Measurements from ENCODE around the gene CTSA. TPM values are rescaled to one million over a fixed set of nuclear protein-coding genes. Genes with fewer than 3 reads are reported as not detected.

Gene CTSA
- total RNA-seq, 1 donor from 2014 or later, result 15.1 TPM

DNA sequence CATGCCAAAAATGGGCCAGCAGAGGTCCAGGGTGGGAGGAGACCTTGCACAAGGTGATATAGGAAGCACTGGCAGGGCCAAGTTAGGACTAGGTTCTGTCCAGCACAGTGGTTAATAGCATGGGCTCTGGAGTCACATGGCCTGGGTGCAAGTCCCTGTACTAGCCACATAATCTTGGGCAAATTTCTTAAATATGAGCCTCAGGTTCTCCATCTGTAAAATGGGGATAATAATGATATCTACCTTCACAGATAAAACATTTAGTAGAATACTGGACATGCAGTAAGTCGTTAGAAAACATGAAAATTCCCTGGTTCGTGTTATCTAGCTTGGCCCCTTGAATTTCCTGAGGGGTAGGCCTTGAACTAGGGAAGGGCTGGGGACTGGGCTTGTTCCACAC, 6.2 kb downstream of the CTSA start:
- H3K4me2 ChIP-seq, result no peak overlapping the region
- H4K20me1 ChIP-seq (ENCODE audit: low read depth), result no peaks in the 10 kb centered on the region
- H3K4me3 ChIP-seq, result no peak overlapping the region
- H3K27me3 Mint-ChIP-seq (ENCODE audit: insufficient read depth, low read depth), result peaks cover 10% of the 10 kb centered on the region
- no peak overlapping the region for H3K27ac ChIP-seq
- H3K27me3 ChIP-seq, result no peaks in the 10 kb centered on the region
- H3K9ac ChIP-seq, result no peak overlapping the region
- no peaks in the 10 kb centered on the region for H3K4me1 ChIP-seq
- no peak overlapping the region for H3K4me3 Mint-ChIP-seq
- H3K9me3 ChIP-seq (ENCODE audit: low read depth), result no peaks in the 10 kb centered on the region
- TF ChIP-seq CTCF (IDR thresholded peaks at IDR 0.05), result no peak
- TF ChIP-seq EZH2 (IDR thresholded peaks at IDR 0.05), result no peak
- no peak for TF ChIP-seq EZH2phosphoT487 (IDR thresholded peaks at IDR 0.05)
- no peaks in the 10 kb centered on the region for H3K36me3 ChIP-seq
- no peak overlapping the region for H2AFZ ChIP-seq (replicated peaks)
- no peaks in the 10 kb centered on the region for H3F3A ChIP-seq (ENCODE audit: low read depth)
- H3K27ac Mint-ChIP-seq, result no peak overlapping the region
- peaks cover 18% of the 10 kb centered on the region for H3K4me1 Mint-ChIP-seq
- DNase-seq (ENCODE audit: low spot score), result no peak
- H3K79me2 ChIP-seq (ENCODE audit: low read depth), result no peaks in the 10 kb centered on the region
- no peaks in the 10 kb centered on the region for H3K9me3 Mint-ChIP-seq
- H3K36me3 Mint-ChIP-seq, result peaks cover 12% of the 10 kb centered on the region

DNA sequence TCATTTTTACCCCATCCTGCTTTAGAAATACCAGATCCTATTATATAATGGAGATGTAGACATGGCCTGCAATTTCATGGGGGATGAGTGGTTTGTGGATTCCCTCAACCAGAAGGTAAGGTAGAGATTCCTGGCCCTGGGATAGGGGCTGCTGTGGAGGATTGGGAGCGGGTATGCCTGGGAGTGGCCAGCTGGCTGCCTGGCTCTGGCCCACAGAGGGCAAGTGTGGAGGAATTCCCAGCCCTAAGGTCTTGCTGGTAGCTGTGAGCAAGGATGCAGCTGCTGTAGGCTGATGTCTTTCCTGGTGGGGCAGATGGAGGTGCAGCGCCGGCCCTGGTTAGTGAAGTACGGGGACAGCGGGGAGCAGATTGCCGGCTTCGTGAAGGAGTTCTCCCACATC, 6.6 kb downstream of the CTSA start:
- no peak for DNase-seq (ENCODE audit: low spot score)
- H3K36me3 Mint-ChIP-seq, result peaks cover 12% of the 10 kb centered on the region
- no peaks in the 10 kb centered on the region for H3K4me1 ChIP-seq
- no peak for TF ChIP-seq CTCF (IDR thresholded peaks at IDR 0.05)
- no peak overlapping the region for H3K4me3 ChIP-seq
- H3K4me3 Mint-ChIP-seq, result no peak overlapping the region
- H3K27me3 ChIP-seq, result no peaks in the 10 kb centered on the region
- H3K27ac ChIP-seq, result no peak overlapping the region
- H4K20me1 ChIP-seq (ENCODE audit: low read depth), result no peaks in the 10 kb centered on the region
- peaks cover 14% of the 10 kb centered on the region for H3K4me1 Mint-ChIP-seq
- H3F3A ChIP-seq (ENCODE audit: low read depth), result no peaks in the 10 kb centered on the region
- peaks cover 10% of the 10 kb centered on the region for H3K27me3 Mint-ChIP-seq (ENCODE audit: insufficient read depth, low read depth)
- no peak overlapping the region for H3K9ac ChIP-seq
- no peaks in the 10 kb centered on the region for H3K9me3 ChIP-seq (ENCODE audit: low read depth)
- no peaks in the 10 kb centered on the region for H3K79me2 ChIP-seq (ENCODE audit: low read depth)
- H3K27ac Mint-ChIP-seq, result no peak overlapping the region
- H3K36me3 ChIP-seq, result no peaks in the 10 kb centered on the region
- H3K4me2 ChIP-seq, result no peak overlapping the region
- H3K9me3 Mint-ChIP-seq, result no peaks in the 10 kb centered on the region
- H2AFZ ChIP-seq (replicated peaks), result no peak overlapping the region

- no peak overlapping the region for H3K27ac Mint-ChIP-seq
- H3K4me1 Mint-ChIP-seq, result peaks cover 11% of the 10 kb centered on the region
- Histone ChIP-seq H3K27me3 (no peaks in the 10 kb centered on the region), H3F3A (ENCODE audit: low read depth) (no peaks in the 10 kb centered on the region), H3K27ac (no peak overlapping the region), H3K36me3 (no peaks in the 10 kb centered on the region), H3K79me2 (ENCODE audit: low read depth) (no peaks in the 10 kb centered on the region), H3K9me3 (ENCODE audit: low read depth) (no peaks in the 10 kb centered on the region), H3K4me3 (no peak overlapping the region), H3K4me2 (no peak overlapping the region), H3K9ac (no peak overlapping the region), H3K4me1 (no peaks in the 10 kb centered on the region), H2AFZ (replicated peaks) (no peak overlapping the region), H4K20me1 (ENCODE audit: low read depth) (no peaks in the 10 kb centered on the region)
- H3K27me3 Mint-ChIP-seq (ENCODE audit: insufficient read depth, low read depth), result peaks cover 10% of the 10 kb centered on the region
- H3K9me3 Mint-ChIP-seq, result no peaks in the 10 kb centered on the region
- H3K36me3 Mint-ChIP-seq, result peaks cover 15% of the 10 kb centered on the region
- no peak for DNase-seq (ENCODE audit: low spot score)
- no peak overlapping the region for H3K4me3 Mint-ChIP-seq
- TF ChIP-seq EZH2 (IDR thresholded peaks at IDR 0.05) (no peak), CTCF (IDR thresholded peaks at IDR 0.05) (no peak), EZH2phosphoT487 (IDR thresholded peaks at IDR 0.05) (no peak)
Observed at GRCh38 chr20:45898285-45898684, 7.2 kb downstream of the CTSA start.

Measured in neural progenitor cell (in vitro differentiated cells).